GM12878 (cell line): Measurements from ENCODE around the gene C22orf31. TPM values are rescaled to one million over a fixed set of nuclear protein-coding genes. Genes with fewer than 3 reads are reported as not detected.
A peak's percentile ranks its signal among the peaks of the same experiment; 100 is the strongest.

Source experiments
- ATAC-seq: fragments of 200-7000 bp; cut with Tn5 transposase; 3 replicates; pipeline ENCODE4 v1.9.1; 2020; ENCODE audit warnings: mild to moderate bottlenecking, moderate library complexity
- BruUV-seq: library from RNA; stranded (reverse); fragments of 400-500 nt; replicated peaks from 2 replicates; lab custom pipeline; 2021; lab: Mats Ljungman, UMichigan
- CTCF ChIA-PET: fragments of 300-600 bp; sonication (Branson Sonifier 250); formaldehyde crosslinking; extraction: SDS; loops from one replicate; lab custom pipeline; 2021; ENCODE audit warnings: inconsistent platforms; lab: Yijun Ruan, JAX
- POLR2A ChIA-PET: fragments of 350-600 bp; formaldehyde crosslinking; extraction: SDS; loops from one replicate; lab custom pipeline; 2021; ENCODE audit warnings: inconsistent platforms; lab: Charles Lee
- RAD21 ChIA-PET: fragments of 300-600 bp; sonication (Branson Sonifier 250); formaldehyde crosslinking; loops from one replicate; lab custom pipeline; 2023; ENCODE audit warnings: antibody characterized with exemption; ENCODE audit not compliant: unreplicated experiment; lab: Charles Lee
- SMC1A ChIA-PET: fragments of 300-600 bp; sonication (Branson Sonifier 250); formaldehyde crosslinking; loops from one replicate; lab custom pipeline; 2023; ENCODE audit not compliant: unreplicated experiment, uncharacterized antibody; lab: Charles Lee
- DNase-seq: peaks from one replicate; pipeline ENCODE4 v3.0.0-alpha.2; 2011; ENCODE audit warnings: low read depth, low spot score
- FAIRE-seq: peaks from 3 replicates; lab custom pipeline; 2011; peaks lifted over from hg19 to GRCh38; lab: Jason Lieb, UNC
- H2AFZ ChIP-seq: 2 replicates; pipeline ENCODE4 v1.6.0; 2011; ENCODE audit warnings: low read depth, low read length, control low read depth; ENCODE audit not compliant: control insufficient read depth
- H3K27ac ChIP-seq: 2 replicates; pipeline ENCODE4 v1.5.1; 2011; ENCODE audit warnings: control low read depth; ENCODE audit not compliant: control insufficient read depth, insufficient read depth
- H3K27me3 ChIP-seq, 2 experiments: replicated peaks in 1 of 2; 2 replicates each; pipeline versions ENCODE4 v1.6.0 to v1.6.1; 2011; ENCODE audit warnings: low read length in 1 of 2; ENCODE audit not compliant: control insufficient read depth in 2 of 2, insufficient read depth in 2 of 2
- H3K36me3 ChIP-seq, 2 experiments: 2 replicates each; pipeline ENCODE4 v1.5.1; 2011; ENCODE audit warnings: low read length in 1 of 2; ENCODE audit not compliant: control insufficient read depth in 2 of 2, insufficient read depth in 2 of 2
- H3K4me1 ChIP-seq: 2 replicates; pipeline ENCODE4 v1.6.1; 2011; ENCODE audit warnings: mild to moderate bottlenecking, low read length, moderate library complexity, mixed read lengths; ENCODE audit not compliant: control insufficient read depth, insufficient read depth
- H3K4me2 ChIP-seq: 2 replicates; pipeline ENCODE4 v1.6.0; 2011; ENCODE audit warnings: control low read depth; ENCODE audit not compliant: control insufficient read depth, insufficient read depth
- H3K4me3 ChIP-seq: fragments of 200-600 bp; sonication (generic); 2 replicates; pipeline ENCODE4 v1.5.1; 2016
- H3K79me2 ChIP-seq: 2 replicates; pipeline ENCODE4 v1.6.0; 2011; ENCODE audit warnings: low read length; ENCODE audit not compliant: control insufficient read depth, insufficient read depth
- H3K9ac ChIP-seq: 2 replicates; pipeline ENCODE4 v1.8.0; 2011; ENCODE audit warnings: low read length, control low read depth, mixed read lengths; ENCODE audit not compliant: control insufficient read depth, insufficient read depth
- H3K9me3 ChIP-seq: replicated peaks from 3 replicates; pipeline ENCODE4 v1.5.1; 2011; ENCODE audit warnings: mild to moderate bottlenecking, low read length; ENCODE audit not compliant: control insufficient read depth, insufficient read depth
- H4K20me1 ChIP-seq: 2 replicates; pipeline ENCODE4 v1.6.0; 2011; ENCODE audit not compliant: control insufficient read depth, insufficient read depth
- MLLT1 ChIP-seq: fragments of 450-650 bp; IDR thresholded peaks from 2 replicates; pipeline ENCODE4 v1.6.1; 2016; ENCODE audit warnings: mild to moderate bottlenecking
- NR2C1 ChIP-seq: fragments of 450-650 bp; IDR thresholded peaks from 2 replicates; pipeline ENCODE4 v1.6.1; 2017; ENCODE audit warnings: antibody characterized with exemption, mild to moderate bottlenecking, moderate library complexity
- WGBS: methylation state at CpG from one replicate; pipeline ENCODE4 v1.1.6; 2016; ENCODE audit warnings: low lambda C conversion rate; ENCODE audit not compliant: insufficient replicate concordance, insufficient coverage; ENCODE audit errors: missing lambda C conversion rate; 5-methylcytosine and 5-hydroxymethylcytosine counted together
- in situ Hi-C: fragments of 300-500 bp; cut with MboI; formaldehyde crosslinking; loops from 9 replicates; pipeline ENCODE4 v1.14.3; 2018; ENCODE audit warnings: mixed read lengths
- intact Hi-C: fragments of 100-400 bp; cut with micrococcal nuclease; formaldehyde crosslinking; loops from one replicate; pipeline ENCODE4 v1.14.2; 2022; ENCODE audit not compliant: unreplicated experiment
- polyA plus RNA-seq, 11 experiments: library from polyadenylated mRNA; depleted of rRNA in 4 of 11; unstranded in 6 of 11; stranded (reverse) in 5 of 11; fragments of >200 nt; fragmentation: Nextera tagmentation in 4 of 11; fragmentation: Illumina TruSeq in 1 of 11; extraction: Ambion mirVana in 4 of 11; extraction: Trizol in 1 of 11; gene quantifications; 1 replicate in 1 of 11; 2 replicates in 10 of 11; pipeline versions ENCODE4 v1.2.1 to v1.2.3, GENCODE V29; 2011 to 2016; ENCODE audit warnings: inconsistent platforms in 2 of 11, missing spikeins in 2 of 11, low read depth in 1 of 11
- total RNA-seq, 4 experiments: library from RNA; depleted of rRNA in 3 of 4; stranded (reverse); fragments of >200 nt in 3 of 4; fragmentation: Illumina TruSeq in 1 of 4; extraction: Trizol in 1 of 4; gene quantifications; 2 replicates each; pipeline versions ENCODE4 v1.2.1 to v1.2.3, GENCODE V29; 2013 to 2021

Gene C22orf31
- total and polyA plus RNA-seq, 10 of the 15 experiments (the other 5 are each of a cell fraction or from before 2014, with no cell fraction given), result not detected

DNA sequence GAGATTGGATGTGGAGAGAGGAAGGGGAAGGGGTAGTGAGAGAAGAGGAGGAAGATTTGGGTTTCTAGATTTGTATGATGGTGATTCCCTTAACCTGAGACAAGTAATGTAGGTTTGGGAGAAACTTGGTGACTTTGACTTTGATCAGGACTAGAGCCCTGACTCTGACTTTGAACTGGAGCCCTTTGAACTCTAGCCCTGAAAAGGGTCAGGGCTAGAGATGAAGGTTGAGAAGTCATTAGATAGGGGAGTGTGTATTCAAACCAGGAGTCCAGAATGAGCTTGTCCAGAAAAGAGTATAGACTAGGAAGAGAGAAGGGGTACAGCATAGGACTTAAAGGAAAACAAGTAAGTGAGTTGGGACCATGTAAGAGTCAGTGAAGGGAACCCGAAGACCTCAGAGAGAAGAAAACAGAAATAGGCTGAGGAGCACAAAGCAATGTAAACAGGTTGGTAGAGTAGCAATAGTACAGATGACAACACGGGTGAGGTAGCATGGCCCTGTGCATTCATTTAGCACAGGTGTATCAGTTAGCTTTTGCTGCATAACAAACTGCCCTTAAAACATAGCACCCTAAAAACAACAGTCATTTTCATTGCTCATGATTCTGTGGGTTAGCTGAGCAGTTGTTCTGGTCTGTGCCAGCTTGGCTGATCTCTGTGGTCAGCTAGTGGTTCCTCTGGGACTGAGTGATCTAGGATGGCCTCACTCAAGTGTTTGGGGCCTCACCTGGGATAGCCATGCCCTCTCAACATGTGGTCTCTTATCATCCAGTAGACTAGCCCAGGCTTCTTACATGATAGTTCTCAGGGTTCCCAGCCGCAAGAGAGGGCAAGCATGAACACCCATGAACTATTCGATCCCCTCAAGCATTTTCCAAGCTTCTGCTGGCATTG, 43.1 kb downstream of the C22orf31 start:
- CTCF ChIA-PET, result interaction anchor here (0.5 to 3.9 kb wide), 10 partner anchors 9 to 163 kb away, joined by 3 to 35 read pairs (median 4); no protein-coding TSS in a partner anchor
- Histone ChIP-seq H3K36me3 (no peaks in the 10 kb centered on the region; a peak in 1 of 4 replicates), H3K27me3 (0 out of 4 replicates have a peak, but pooled peaks cover 0 to 2% of the 10 kb centered on the region in 2 experiments), H3K27ac (no peak overlapping the region)
- 41% methylated on average over 4 of the region's 4 CpGs for WGBS
- TF ChIP-seq NR2C1, result peak; percentile 47; the same call in 1 of the 2 replicates
- TF ChIP-seq MLLT1, result no peak
- TF ChIP-seq, all 136 proteins: peak for 1
- BruUV-seq, result no TSS peak
- Histone ChIP-seq H2AFZ (no peak overlapping the region), H3K9me3 (no peaks in the 10 kb centered on the region; the same call in 2 of the 3 replicates), H3K9ac (no peak overlapping the region), H3K4me3 (no peak overlapping the region), H4K20me1 (no peaks in the 10 kb centered on the region; the same call in 1 of the 2 replicates), H3K4me2 (no peak overlapping the region), H3K79me2 (no peaks in the 10 kb centered on the region), H3K4me1 (no peaks in the 10 kb centered on the region)
- in situ Hi-C loops (no loop called here), intact Hi-C loops (loop anchor here (5.0 kb wide), 1 partner anchor 111 kb away; no protein-coding TSS in a partner anchor)
- no peak for FAIRE-seq
- ChIA-PET RAD21 (interaction anchor here (0.7 to 4.4 kb wide), 16 partner anchors 10 to 162 kb away, joined by 3 to 49 read pairs (median 4); partner anchors contain the start of gene ZNRF3), POLR2A (interaction anchor here (0.9 to 5.7 kb wide), 10 partner anchors 9 to 218 kb away, joined by 3 to 27 read pairs (median 4); partner anchors contain the start of gene XBP1), SMC1A (interaction anchor here (0.8 to 4.7 kb wide), 23 partner anchors 9 to 185 kb away, joined by 3 to 44 read pairs (median 5); no protein-coding TSS in a partner anchor)
- DNase-seq, result no peak
- no peak for ATAC-seq
